ENCODE measurements around the gene FGD4. TPM values are rescaled to one million over a fixed set of nuclear protein-coding genes. Genes with fewer than 3 reads are reported as not detected.

Gene FGD4
- total RNA-seq, 1 experiment from 2014 or later, result 39.7 TPM

DNA sequence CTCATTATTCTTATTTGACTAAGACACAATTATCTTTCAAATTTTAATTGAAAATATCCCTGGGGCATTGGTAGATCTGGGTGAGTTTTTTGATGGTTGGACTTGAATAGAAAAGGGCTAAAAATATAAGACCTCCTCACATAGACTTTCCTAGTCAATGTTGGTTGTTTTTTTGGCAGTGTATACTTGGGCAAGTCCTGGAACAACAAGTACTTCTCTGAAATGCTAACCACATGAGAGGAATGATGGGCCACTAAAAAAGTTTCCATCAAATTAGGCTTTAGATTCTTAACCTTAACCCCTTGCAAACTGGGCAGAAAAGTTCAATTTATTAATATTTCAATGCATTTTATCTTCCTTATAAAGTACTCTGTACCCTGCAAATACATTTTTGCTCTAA, 97.6 kb downstream of the FGD4 start:
- ChIA-PET CTCF (no interaction called here), POLR2A (no interaction called here)
- Mint-ChIP-seq H3K27ac (no peak overlapping the region), H3K4me3 (no peak overlapping the region), H3K4me1 (peaks cover 30% of the 10 kb centered on the region), H3K27me3 (ENCODE audit: low read depth) (no peaks in the 10 kb centered on the region), H3K36me3 (no peaks in the 10 kb centered on the region), H3K9me3 (no peaks in the 10 kb centered on the region)
- ATAC-seq (no peak), DNase-seq (ENCODE audit: low spot score) (no peak)
- TF ChIP-seq, protein P1, sequence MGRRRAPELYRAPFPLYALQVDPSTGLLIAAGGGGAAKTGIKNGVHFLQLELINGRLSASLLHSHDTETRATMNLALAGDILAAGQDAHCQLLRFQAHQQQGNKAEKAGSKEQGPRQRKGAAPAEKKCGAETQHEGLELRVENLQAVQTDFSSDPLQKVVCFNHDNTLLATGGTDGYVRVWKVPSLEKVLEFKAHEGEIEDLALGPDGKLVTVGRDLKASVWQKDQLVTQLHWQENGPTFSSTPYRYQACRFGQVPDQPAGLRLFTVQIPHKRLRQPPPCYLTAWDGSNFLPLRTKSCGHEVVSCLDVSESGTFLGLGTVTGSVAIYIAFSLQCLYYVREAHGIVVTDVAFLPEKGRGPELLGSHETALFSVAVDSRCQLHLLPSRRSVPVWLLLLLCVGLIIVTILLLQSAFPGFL (CRISPR knock-in tag; IDR thresholded peaks at IDR 0.05; ENCODE audit: borderline replicate concordance), result no peak
- TF ChIP-seq, protein P2, sequence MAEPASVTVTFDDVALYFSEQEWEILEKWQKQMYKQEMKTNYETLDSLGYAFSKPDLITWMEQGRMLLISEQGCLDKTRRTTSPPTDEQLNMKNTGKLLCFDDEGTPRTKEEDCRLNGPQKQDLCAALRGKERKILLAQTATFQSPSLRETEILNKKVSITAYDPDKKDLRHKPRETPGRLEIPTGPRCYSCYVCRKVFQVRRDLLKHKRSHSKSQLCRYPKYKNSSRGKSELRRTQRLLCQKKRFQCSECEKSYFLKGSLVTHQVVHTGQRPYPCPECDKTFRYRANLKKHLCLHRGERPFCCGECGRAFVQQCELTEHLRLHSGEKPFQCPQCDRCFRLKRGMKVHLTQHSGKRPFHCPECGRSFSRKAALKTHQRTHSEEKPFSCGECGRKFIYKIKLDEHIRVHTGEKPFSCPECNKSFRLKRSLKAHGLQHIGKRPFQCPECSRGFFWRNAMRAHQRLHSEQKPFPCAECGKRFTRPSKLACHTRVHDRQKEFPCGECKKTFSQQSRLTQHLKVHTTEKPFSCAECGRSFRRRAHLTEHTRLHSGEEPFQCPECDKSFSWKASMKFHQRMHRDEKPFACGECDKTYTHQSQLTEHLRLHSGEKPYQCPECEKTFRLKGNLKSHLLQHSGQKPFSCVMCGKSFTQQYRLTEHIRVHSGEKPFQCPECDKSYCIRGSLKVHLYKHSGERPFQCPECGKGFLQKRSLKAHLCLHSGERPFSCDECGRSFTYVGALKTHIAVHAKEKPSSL (CRISPR knock-in tag; conservative IDR thresholded peaks at IDR 0.05), result no peak
- TF ChIP-seq ZNF121 (CRISPR knock-in tag; IDR thresholded peaks at IDR 0.05), result no peak
- TF ChIP-seq, protein P3, sequence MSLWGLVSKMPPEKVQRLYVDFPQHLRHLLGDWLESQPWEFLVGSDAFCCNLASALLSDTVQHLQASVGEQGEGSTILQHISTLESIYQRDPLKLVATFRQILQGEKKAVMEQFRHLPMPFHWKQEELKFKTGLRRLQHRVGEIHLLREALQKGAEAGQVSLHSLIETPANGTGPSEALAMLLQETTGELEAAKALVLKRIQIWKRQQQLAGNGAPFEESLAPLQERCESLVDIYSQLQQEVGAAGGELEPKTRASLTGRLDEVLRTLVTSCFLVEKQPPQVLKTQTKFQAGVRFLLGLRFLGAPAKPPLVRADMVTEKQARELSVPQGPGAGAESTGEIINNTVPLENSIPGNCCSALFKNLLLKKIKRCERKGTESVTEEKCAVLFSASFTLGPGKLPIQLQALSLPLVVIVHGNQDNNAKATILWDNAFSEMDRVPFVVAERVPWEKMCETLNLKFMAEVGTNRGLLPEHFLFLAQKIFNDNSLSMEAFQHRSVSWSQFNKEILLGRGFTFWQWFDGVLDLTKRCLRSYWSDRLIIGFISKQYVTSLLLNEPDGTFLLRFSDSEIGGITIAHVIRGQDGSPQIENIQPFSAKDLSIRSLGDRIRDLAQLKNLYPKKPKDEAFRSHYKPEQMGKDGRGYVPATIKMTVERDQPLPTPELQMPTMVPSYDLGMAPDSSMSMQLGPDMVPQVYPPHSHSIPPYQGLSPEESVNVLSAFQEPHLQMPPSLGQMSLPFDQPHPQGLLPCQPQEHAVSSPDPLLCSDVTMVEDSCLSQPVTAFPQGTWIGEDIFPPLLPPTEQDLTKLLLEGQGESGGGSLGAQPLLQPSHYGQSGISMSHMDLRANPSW (CRISPR knock-in tag; conservative IDR thresholded peaks at IDR 0.05; ENCODE audit: low read depth), result no peak
- TF ChIP-seq ELF4 (CRISPR knock-in tag; IDR thresholded peaks at IDR 0.05; ENCODE audit: low read depth), result no peak
- no peak for TF ChIP-seq ZNF671 (CRISPR knock-in tag; IDR thresholded peaks at IDR 0.05)
- TF ChIP-seq GABPB1 (CRISPR knock-in tag; IDR thresholded peaks at IDR 0.05), result no peak
- TF ChIP-seq, protein P4, sequence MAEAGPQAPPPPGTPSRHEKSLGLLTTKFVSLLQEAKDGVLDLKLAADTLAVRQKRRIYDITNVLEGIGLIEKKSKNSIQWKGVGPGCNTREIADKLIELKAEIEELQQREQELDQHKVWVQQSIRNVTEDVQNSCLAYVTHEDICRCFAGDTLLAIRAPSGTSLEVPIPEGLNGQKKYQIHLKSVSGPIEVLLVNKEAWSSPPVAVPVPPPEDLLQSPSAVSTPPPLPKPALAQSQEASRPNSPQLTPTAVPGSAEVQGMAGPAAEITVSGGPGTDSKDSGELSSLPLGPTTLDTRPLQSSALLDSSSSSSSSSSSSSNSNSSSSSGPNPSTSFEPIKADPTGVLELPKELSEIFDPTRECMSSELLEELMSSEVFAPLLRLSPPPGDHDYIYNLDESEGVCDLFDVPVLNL (CRISPR knock-in tag; IDR thresholded peaks at IDR 0.05; ENCODE audit: borderline replicate concordance, low read depth), result no peak
- TF ChIP-seq GTF2I (CRISPR knock-in tag; conservative IDR thresholded peaks at IDR 0.05), result no peak
- no peak for TF ChIP-seq NR2C2 (CRISPR knock-in tag; IDR thresholded peaks at IDR 0.05)
- TF ChIP-seq KAT7 (CRISPR knock-in tag; IDR thresholded peaks at IDR 0.05; ENCODE audit: borderline replicate concordance), result no peak
- TF ChIP-seq NFYB (CRISPR knock-in tag; conservative IDR thresholded peaks at IDR 0.05; ENCODE audit: low read depth), result no peak
- no peak for TF ChIP-seq IRF2 (CRISPR knock-in tag; IDR thresholded peaks at IDR 0.05; ENCODE audit: borderline replicate concordance, low read depth)
- TF ChIP-seq, protein P5, sequence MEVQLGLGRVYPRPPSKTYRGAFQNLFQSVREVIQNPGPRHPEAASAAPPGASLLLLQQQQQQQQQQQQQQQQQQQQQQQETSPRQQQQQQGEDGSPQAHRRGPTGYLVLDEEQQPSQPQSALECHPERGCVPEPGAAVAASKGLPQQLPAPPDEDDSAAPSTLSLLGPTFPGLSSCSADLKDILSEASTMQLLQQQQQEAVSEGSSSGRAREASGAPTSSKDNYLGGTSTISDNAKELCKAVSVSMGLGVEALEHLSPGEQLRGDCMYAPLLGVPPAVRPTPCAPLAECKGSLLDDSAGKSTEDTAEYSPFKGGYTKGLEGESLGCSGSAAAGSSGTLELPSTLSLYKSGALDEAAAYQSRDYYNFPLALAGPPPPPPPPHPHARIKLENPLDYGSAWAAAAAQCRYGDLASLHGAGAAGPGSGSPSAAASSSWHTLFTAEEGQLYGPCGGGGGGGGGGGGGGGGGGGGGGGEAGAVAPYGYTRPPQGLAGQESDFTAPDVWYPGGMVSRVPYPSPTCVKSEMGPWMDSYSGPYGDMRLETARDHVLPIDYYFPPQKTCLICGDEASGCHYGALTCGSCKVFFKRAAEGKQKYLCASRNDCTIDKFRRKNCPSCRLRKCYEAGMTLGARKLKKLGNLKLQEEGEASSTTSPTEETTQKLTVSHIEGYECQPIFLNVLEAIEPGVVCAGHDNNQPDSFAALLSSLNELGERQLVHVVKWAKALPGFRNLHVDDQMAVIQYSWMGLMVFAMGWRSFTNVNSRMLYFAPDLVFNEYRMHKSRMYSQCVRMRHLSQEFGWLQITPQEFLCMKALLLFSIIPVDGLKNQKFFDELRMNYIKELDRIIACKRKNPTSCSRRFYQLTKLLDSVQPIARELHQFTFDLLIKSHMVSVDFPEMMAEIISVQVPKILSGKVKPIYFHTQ (CRISPR knock-in tag; IDR thresholded peaks at IDR 0.05), result no peak
- TF ChIP-seq TP53 (CRISPR knock-in tag; IDR thresholded peaks at IDR 0.05), result no peak
- no peak for TF ChIP-seq SMAD3 (CRISPR knock-in tag; IDR thresholded peaks at IDR 0.05; ENCODE audit: borderline replicate concordance)
- no peak for TF ChIP-seq CREM (CRISPR knock-in tag; IDR thresholded peaks at IDR 0.05)
- no peak for TF ChIP-seq GRHL2 (CRISPR knock-in tag; IDR thresholded peaks at IDR 0.05; ENCODE audit: insufficient replicate concordance, severe bottlenecking)
- TF ChIP-seq ZNF396 (CRISPR knock-in tag; IDR thresholded peaks at IDR 0.05; ENCODE audit: borderline replicate concordance), result no peak

Data from WTC11 (cell line).